ENCODE results near the gene SBF2. TPM values are rescaled to one million over a fixed set of nuclear protein-coding genes. Genes with fewer than 3 reads are reported as not detected.

SBF2 gene
- total and polyA plus RNA-seq, 2 of the 13 experiments (the other 11 are each of a cell fraction or from before 2014, with no cell fraction given), result 24.0 to 45.8 TPM

DNA sequence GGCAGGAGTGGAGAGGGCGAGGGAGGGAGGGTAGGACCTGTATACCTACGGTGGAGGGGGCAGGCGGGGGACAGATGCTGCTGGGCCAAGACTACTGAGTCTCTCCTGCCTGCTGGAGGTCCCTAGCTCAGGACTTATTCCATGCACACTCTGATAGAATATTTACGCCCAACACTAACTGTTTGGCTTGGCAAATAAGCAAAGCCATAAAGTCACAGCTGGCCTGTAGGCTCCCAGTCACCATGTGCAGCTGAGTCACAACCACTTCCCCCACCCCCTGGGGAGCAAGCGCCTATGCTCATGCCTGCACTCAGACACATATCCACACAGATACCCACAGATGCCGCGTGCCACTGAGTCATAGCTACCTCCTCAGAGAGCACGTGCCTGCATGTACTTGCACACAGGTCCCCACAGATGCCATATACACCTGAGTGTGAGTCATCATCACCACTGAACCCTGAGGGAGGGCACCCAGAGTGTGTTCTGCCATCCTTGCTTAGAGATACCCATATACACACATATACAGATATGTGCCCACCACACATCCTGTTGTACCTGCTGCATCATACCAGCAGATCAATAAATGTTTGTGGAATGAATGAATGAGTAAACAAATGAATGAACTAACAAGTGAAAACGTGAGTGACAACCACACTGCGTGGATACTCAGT lies 534.4 kb downstream of the SBF2 start (continued):
- TF ChIP-seq FOXA3 (CRISPR knock-in tag; IDR thresholded peaks at IDR 0.05), result 0 out of 2 replicates have a peak, but pooled peaks have one; percentile 12
- no peak for TF ChIP-seq GRHL1 (CRISPR knock-in tag; conservative IDR thresholded peaks at IDR 0.05)
- no peak for TF ChIP-seq NKX3-1 (CRISPR knock-in tag; IDR thresholded peaks at IDR 0.05)
- no peak for TF ChIP-seq ELK4 (CRISPR knock-in tag; IDR thresholded peaks at IDR 0.05; ENCODE audit: borderline replicate concordance)
- no peak for TF ChIP-seq ZNF280D (CRISPR knock-in tag; IDR thresholded peaks at IDR 0.05)
- TF ChIP-seq ZNF704 (CRISPR knock-in tag; IDR thresholded peaks at IDR 0.05; ENCODE audit: borderline replicate concordance), result no peak
- 0 out of 2 replicates have a peak, but pooled peaks have one; percentile 33 for TF ChIP-seq MYC (CRISPR knock-in tag; IDR thresholded peaks at IDR 0.05; ENCODE audit: borderline replicate concordance)
- peak; percentile 90 for TF ChIP-seq FOSL2 (CRISPR knock-in tag; IDR thresholded peaks at IDR 0.05)
- TF ChIP-seq REPIN1 (CRISPR knock-in tag; IDR thresholded peaks at IDR 0.05; ENCODE audit: borderline replicate concordance, low read depth), result no peak
- TF ChIP-seq ZNF776 (CRISPR knock-in tag; IDR thresholded peaks at IDR 0.05), result no peak
- no peak for TF ChIP-seq ZNF616 (CRISPR knock-in tag; IDR thresholded peaks at IDR 0.05; ENCODE audit: low read depth)
- no peak for TF ChIP-seq RBAK (CRISPR knock-in tag; IDR thresholded peaks at IDR 0.05)
- 0 out of 2 replicates have a peak, but pooled peaks have one; percentile 35 for TF ChIP-seq ZMAT3 (CRISPR knock-in tag; conservative IDR thresholded peaks at IDR 0.05)
- TF ChIP-seq CEBPZ (IDR thresholded peaks at IDR 0.05; ENCODE audit: low read length), result no peak
- TF ChIP-seq MXI1 (IDR thresholded peaks at IDR 0.05; ENCODE audit: borderline replicate concordance, low read depth, low read length), result peak; percentile 60; the same call in 1 of the 3 replicates
- TF ChIP-seq NFIC (IDR thresholded peaks at IDR 0.05; ENCODE audit: low read length), result no peak
- TF ChIP-seq, protein P1, sequence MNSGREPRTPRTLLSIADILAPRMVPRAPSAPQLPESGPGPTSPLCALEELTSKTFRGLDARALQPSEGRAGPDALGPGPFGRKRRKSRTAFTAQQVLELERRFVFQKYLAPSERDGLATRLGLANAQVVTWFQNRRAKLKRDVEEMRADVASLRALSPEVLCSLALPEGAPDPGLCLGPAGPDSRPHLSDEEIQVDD (CRISPR knock-in tag; IDR thresholded peaks at IDR 0.05; ENCODE audit: borderline replicate concordance), result no peak
